ENCODE measurements around the gene CCT7.

The CCT7 gene

DNA sequence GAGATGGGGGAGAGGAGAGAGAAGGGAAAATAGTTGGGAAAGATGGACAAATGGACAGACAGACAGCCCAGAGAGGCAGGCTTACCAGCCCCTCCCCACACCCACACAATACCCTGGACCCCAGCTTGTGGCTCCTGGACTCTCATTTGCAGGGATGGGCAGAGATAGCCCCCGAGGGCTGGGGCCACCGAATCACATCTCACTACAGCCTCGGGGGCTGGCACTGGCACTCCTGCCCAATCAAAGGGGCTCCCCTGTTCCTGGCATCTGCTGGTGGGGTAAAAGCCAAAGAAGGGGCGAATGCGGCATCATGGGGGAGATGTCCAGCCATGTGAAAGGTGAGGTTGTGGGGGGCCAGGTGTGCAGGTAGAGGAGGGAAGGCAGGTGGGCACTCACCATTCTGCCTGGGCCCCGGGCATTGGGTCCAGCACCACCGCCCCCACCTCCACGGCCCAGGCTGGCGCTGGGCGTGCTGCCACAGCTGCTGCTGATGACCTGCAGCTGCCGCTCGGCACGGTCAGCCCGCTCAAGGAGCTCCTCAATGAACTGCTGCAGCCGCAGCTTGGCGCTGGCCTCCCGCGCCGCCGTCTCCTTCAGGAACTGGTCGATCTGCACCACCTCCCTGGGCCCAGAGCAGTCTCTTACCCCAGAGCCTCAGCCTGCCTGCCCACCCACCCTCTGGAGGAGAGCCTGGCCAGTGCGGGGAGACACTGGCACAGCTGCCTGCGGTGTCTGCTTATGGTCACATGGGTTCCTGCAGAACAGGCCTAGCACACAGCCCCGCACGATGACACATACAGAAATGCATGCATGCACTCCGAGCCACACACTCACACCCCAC, 32.2 kb downstream of the CCT7 start:
- in situ Hi-C loops (cut with MboI; ENCODE audit: low sequenced_read_pairs) = no loop called here

DNA sequence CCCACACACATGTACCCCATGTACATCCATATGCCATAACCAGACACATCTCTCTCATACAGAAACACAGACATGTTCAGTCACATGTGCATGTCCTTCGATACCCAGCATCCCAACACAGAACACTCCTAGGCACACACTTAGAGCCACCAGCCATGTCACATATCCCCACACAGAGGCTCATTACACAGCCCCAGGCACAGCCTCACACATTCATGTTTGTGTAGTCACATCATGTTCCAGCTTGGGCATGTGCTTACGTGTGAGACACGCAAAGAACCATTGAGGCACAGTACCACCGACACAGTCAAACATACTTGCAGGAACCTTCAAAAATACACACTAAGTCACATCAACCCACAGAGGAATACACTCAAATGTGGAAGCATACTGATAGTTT, 32.9 kb downstream of the CCT7 start:
- in situ Hi-C loops (cut with MboI; ENCODE audit: low sequenced_read_pairs) = no loop called here

DNA sequence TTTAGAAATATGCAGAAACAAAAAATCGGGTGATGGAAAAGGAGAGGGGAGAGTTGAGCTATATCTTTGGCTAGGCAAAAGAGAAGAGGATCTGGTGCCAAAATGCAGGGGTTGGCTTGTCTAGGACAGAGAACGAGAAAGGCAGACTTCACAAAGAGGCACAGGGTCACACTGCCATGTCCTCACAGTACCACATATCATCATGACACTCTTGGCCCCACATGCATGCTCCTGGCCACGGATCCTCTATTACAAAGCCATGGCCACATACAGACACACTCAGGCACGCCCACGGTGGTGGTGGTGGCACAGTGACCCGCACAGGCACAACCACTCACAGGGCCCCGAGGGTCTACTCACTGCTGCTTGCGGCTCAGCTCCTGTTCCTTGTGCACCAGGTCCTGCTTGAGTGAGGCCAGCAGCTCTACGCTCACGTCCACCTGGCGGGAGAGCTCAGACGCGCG, 34.3 kb downstream of the CCT7 start:
- in situ Hi-C loops (cut with MboI; ENCODE audit: low sequenced_read_pairs) = no loop called here

- in situ Hi-C loops (cut with MboI; ENCODE audit: low sequenced_read_pairs) = no loop called here
Measured at GRCh38 chr2:73268830-73269685, 35.0 kb downstream of the CCT7 start.

GRCh38 chr2:73269686-73270465, 35.8 kb downstream of the CCT7 start:
- in situ Hi-C loops (cut with MboI; ENCODE audit: low sequenced_read_pairs) = no loop called here

DNA sequence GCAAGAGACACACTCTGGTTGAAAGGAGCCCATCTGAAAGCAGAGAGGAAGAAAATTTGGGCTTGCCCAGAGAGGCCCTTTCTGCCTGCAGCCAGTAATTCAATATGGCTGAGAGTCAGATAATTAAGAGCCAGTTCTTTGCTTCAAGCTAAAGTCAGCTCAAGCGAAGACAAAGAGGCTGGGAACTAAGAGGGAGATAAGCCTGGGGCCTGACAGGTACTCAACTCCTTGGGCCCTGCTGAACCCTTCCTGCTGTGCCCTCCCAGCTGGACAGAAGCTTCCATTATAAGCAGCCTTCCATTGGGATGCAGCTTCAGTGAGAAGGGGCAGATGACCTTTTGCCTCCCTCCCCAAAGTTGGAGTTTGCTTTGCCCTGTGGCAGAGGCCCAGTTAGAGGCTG, 38.2 kb downstream of the CCT7 start:
- in situ Hi-C loops (cut with MboI; ENCODE audit: low sequenced_read_pairs) = no loop called here

DNA sequence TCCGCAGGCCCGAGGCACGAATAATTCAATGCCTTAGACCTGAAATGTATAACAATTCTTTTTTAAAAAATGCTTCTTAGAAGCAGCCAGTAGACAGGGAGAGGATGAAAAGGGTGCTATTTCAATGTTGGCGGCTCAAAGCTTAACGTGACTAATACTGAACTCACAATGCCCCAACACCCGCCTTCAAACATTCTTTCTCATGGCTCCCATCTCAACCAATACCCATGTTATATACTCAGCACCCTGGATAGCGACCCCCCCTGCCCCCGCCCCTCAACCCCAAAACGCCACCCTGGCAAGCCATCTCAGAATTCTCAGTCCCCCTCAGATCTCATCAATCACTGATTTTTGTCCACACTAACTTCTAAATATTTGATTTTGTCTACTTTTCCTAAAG, 45.7 kb downstream of the CCT7 start:
- in situ Hi-C loops (cut with MboI; ENCODE audit: low sequenced_read_pairs) = no loop called here

DNA sequence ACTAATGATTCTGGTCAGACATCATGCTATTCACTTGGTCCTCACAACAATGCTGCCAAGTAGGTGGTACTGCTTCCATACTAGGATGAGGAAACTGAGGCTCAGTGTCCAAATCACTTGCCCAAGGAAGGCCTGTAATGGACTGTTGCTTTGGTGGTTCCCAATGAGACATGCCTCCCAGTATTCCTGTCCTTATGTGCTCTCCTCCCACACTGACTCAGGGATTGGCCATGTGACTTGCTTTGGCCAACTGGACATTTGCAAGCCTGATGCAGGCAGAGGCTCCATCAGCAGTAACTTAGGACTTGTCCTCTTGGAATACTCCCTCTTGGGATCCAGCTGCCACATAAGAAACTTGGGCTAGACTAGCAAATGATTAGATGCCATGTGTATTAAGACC, 47.1 kb downstream of the CCT7 start:
- in situ Hi-C loops (cut with MboI; ENCODE audit: low sequenced_read_pairs) = no loop called here

GRCh38 chr2:73282924-73283544, 48.9 kb downstream of the CCT7 start:
- in situ Hi-C loops (cut with MboI; ENCODE audit: low sequenced_read_pairs) = no loop called here

- in situ Hi-C loops (cut with MboI; ENCODE audit: low sequenced_read_pairs) = no loop called here
Measured at GRCh38 chr2:73283545-73284295, 49.6 kb downstream of the CCT7 start.

GRCh38 chr2:73284296-73285158, 50.4 kb downstream of the CCT7 start, which contains the start of gene FBXO41:
FBXO41 (minus strand) TSS chr2:73284478; CDS start chr2:73269630, 14,848 bp downstream.
- in situ Hi-C loops (cut with MboI; ENCODE audit: low sequenced_read_pairs) = no loop called here

DNA sequence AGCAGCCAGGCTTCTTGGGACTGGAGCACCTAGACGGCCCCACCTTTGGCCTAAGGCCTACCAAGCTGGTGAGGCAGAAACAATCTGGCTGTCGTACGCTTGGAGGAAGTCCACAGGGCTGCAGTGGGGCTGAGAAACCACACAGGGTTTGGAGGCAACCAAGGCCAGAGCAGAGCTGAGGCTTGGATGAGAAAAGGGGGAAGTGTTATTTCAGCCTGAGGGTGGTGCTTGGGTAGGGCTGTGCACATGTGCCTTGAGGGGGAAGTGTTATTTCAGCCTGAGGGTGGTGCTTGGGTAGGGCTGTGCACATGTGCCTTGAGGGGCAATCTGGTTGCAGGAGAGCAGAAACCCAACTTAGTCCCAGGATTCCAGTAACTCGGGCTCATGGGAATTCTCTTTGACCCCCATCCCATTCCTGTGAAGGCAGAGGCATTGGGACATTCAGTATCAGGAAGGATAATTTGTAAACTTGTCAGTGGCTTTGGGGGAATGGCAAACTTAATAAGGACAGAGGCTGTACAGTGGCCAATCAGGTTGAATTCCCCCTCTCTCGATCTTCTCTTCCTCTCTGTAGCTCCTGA, 51.1 kb downstream of the CCT7 start:
- in situ Hi-C loops (cut with MboI; ENCODE audit: low sequenced_read_pairs) = no loop called here

GRCh38 chr2:73286134-73286655, 52.1 kb downstream of the CCT7 start:
- in situ Hi-C loops (cut with MboI; ENCODE audit: low sequenced_read_pairs) = no loop called here

DNA sequence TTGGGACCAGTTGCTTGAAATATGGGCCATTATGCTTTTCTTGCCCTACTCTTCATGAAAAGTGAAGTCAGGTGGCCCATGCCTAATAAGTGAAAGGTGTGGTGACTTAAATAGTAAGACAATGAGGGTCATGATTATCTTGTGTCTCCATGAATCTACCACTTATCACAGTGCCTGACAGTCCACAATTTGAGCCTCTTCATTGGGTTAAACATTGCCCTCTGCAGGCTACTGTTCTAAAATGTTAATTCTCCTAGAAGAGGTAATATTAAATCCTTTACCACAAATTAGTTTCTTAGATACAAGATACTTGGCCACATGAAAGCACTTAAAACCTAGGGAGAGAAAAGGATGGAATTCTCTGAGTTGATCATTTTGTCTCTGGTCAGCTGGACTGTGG, 55.2 kb downstream of the CCT7 start:
- in situ Hi-C loops (cut with MboI; ENCODE audit: low sequenced_read_pairs) = no loop called here

- in situ Hi-C loops (cut with MboI; ENCODE audit: low sequenced_read_pairs) = no loop called here
Measured at GRCh38 chr2:73290049-73290839, 56.1 kb downstream of the CCT7 start.

DNA sequence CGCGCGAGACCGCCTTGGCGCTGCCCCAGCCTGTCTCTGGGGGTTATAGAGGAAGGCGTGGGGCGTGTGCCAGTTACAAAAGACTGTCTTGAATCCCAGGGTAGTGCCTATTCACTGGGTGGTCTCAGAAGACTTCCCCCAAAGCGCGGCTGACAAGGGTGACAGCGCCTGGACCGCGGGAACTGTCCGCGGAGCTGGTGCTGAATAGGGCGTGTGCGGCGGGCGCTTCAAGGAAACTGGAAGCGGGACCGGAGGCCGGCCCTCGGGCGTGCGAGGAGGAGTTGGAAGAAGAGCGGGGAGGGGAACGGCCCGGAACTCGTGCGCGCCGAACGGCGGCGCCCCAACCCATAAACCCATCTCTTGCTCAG, 57.0 kb downstream of the CCT7 start:
- in situ Hi-C loops (cut with MboI; ENCODE audit: low sequenced_read_pairs) = no loop called here

- in situ Hi-C loops (cut with MboI; ENCODE audit: low sequenced_read_pairs) = no loop called here
Measured at GRCh38 chr2:73291461-73292315, 57.6 kb downstream of the CCT7 start.

Data from HL-60/S4 treated with retinoic acid at 250 ng/mL for 4 days and 3 days (cell line).